Measurements from ENCODE around the gene ACADS. TPM values are rescaled to one million over a fixed set of nuclear protein-coding genes. Genes with fewer than 3 reads are reported as not detected.

ACADS gene
- total RNA-seq, 1 donor from 2014 or later = 7.2 TPM

- no peak overlapping the region for H3K27ac Mint-ChIP-seq (ENCODE audit: unreplicated experiment)
- no peaks in the 10 kb centered on the region for H3K27me3 Mint-ChIP-seq (ENCODE audit: low read depth)
- peaks cover 30% of the 10 kb centered on the region for H3K36me3 Mint-ChIP-seq (ENCODE audit: low read depth)
- H3K9me3 Mint-ChIP-seq (ENCODE audit: low read depth) = no peaks in the 10 kb centered on the region
- DNase-seq (ENCODE audit: low spot score) = no peak
- peaks cover 38% of the 10 kb centered on the region for H3K4me1 Mint-ChIP-seq (ENCODE audit: low read depth)
- TF ChIP-seq CTCF (IDR thresholded peaks at IDR 0.05) = no peak
- H3K4me3 Mint-ChIP-seq (ENCODE audit: unreplicated experiment) = no peak overlapping the region
Observed at GRCh38 chr12:120693848-120694247, 31.8 kb upstream of the ACADS start.

DNA sequence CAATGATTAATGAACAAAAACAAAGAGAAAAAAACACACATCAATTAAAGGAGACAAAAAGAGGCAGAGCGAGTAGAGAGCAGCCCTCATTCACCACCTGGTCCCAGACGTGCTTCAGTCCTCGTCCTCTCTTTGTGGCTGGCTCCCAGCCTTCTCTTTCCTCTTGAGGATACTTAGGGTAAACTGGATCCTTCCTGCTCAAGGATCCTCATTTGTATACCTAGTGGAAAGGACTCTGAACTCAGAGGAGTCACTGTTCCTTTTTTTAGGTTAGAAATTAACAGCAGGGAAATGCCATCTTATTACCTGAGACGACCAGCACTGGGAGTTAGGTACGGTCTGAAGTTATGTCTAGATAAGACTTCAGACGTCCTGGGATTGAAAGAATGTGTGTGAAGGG, 29.0 kb upstream of the ACADS start:
- Mint-ChIP-seq H3K9me3 (ENCODE audit: low read depth) (no peaks in the 10 kb centered on the region), H3K4me3 (ENCODE audit: unreplicated experiment) (no peak overlapping the region), H3K36me3 (ENCODE audit: low read depth) (peaks cover 45% of the 10 kb centered on the region), H3K4me1 (ENCODE audit: low read depth) (peaks cover 15% of the 10 kb centered on the region), H3K27ac (ENCODE audit: unreplicated experiment) (no peak overlapping the region), H3K27me3 (ENCODE audit: low read depth) (no peaks in the 10 kb centered on the region)
- TF ChIP-seq CTCF (IDR thresholded peaks at IDR 0.05) = no peak
- DNase-seq (ENCODE audit: low spot score) = no peak

DNA sequence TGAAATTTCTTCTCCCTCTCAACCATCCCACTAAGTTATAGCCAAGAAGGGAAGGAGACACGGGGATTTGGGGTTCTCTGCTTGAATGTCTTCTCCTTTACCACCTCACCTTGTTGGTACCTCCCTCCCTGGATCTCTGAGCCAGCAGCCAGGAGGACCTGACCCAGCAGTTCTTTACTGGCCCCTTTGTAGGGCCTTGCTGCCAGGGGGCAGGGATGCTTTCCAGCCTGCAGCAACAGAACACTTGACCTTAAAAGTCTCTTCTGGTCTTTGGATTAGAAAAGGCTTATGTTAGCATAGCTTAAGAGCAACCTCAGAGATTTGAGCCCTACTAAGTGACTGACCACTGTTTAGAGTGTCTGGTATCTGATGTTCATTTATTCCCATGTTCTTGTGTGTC, 28.3 kb upstream of the ACADS start:
- H3K36me3 Mint-ChIP-seq (ENCODE audit: low read depth) = peaks cover 48% of the 10 kb centered on the region
- DNase-seq (ENCODE audit: low spot score) = no peak
- H3K4me1 Mint-ChIP-seq (ENCODE audit: low read depth) = peaks cover 11% of the 10 kb centered on the region
- no peak overlapping the region for H3K27ac Mint-ChIP-seq (ENCODE audit: unreplicated experiment)
- H3K9me3 Mint-ChIP-seq (ENCODE audit: low read depth) = no peaks in the 10 kb centered on the region
- H3K27me3 Mint-ChIP-seq (ENCODE audit: low read depth) = no peaks in the 10 kb centered on the region
- no peak overlapping the region for H3K4me3 Mint-ChIP-seq (ENCODE audit: unreplicated experiment)
- no peak for TF ChIP-seq CTCF (IDR thresholded peaks at IDR 0.05)

GRCh38 chr12:120698665-120699064, 27.0 kb upstream of the ACADS start:
- Mint-ChIP-seq H3K4me1 (ENCODE audit: low read depth) (no peaks in the 10 kb centered on the region), H3K27me3 (ENCODE audit: low read depth) (no peaks in the 10 kb centered on the region), H3K27ac (ENCODE audit: unreplicated experiment) (no peak overlapping the region), H3K4me3 (ENCODE audit: unreplicated experiment) (no peak overlapping the region), H3K36me3 (ENCODE audit: low read depth) (peaks cover 48% of the 10 kb centered on the region), H3K9me3 (ENCODE audit: low read depth) (no peaks in the 10 kb centered on the region)
- no peak for DNase-seq (ENCODE audit: low spot score)
- TF ChIP-seq CTCF (IDR thresholded peaks at IDR 0.05) = no peak

GRCh38 chr12:120699553-120699952, 26.1 kb upstream of the ACADS start:
- Mint-ChIP-seq H3K4me3 (ENCODE audit: unreplicated experiment) (no peak overlapping the region), H3K27ac (ENCODE audit: unreplicated experiment) (no peak overlapping the region), H3K9me3 (ENCODE audit: low read depth) (no peaks in the 10 kb centered on the region), H3K4me1 (ENCODE audit: low read depth) (no peaks in the 10 kb centered on the region), H3K27me3 (ENCODE audit: low read depth) (no peaks in the 10 kb centered on the region), H3K36me3 (ENCODE audit: low read depth) (peaks cover 46% of the 10 kb centered on the region)
- no peak for TF ChIP-seq CTCF (IDR thresholded peaks at IDR 0.05)
- no peak for DNase-seq (ENCODE audit: low spot score)
